ENCODE results near the gene OR5K2.

OR5K2 gene

DNA sequence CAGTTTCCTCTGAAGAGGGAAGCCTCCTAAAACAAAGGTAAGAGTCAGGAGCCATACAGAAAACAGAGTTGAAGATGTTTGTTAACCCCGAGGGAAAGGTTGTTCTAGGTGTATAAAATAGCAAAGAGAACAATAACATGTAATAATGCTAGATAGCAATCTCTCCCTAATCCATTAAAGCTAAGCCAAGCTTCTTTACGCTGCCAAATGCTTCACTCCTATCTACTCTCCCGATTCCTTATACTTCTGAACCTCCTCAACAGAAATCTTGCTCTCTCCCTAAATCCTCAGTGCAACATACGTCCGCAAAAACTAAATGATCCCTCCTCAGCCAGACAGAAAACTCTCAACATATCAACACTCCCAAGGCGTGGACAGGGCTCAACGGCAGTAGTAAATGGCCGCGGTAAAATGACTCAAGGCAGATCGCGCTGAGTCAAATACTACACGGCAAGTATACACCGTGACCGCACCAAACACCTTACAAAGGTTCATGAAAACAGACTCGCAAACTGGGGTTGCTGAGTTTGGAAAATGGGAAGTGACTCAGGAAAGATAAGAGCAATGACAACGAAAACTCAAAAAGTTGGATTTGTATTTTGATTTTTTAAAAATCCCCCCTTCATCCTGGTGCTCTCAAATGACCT is 24.5 kb downstream of the OR5K2 start:
- DNase-seq (ENCODE audit: low read depth) = no peak
- TF ChIP-seq, protein P1, sequence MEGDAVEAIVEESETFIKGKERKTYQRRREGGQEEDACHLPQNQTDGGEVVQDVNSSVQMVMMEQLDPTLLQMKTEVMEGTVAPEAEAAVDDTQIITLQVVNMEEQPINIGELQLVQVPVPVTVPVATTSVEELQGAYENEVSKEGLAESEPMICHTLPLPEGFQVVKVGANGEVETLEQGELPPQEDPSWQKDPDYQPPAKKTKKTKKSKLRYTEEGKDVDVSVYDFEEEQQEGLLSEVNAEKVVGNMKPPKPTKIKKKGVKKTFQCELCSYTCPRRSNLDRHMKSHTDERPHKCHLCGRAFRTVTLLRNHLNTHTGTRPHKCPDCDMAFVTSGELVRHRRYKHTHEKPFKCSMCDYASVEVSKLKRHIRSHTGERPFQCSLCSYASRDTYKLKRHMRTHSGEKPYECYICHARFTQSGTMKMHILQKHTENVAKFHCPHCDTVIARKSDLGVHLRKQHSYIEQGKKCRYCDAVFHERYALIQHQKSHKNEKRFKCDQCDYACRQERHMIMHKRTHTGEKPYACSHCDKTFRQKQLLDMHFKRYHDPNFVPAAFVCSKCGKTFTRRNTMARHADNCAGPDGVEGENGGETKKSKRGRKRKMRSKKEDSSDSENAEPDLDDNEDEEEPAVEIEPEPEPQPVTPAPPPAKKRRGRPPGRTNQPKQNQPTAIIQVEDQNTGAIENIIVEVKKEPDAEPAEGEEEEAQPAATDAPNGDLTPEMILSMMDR (conservative IDR thresholded peaks at IDR 0.05; ENCODE audit: low read depth, low read length) = no peak
- H3K4me3 ChIP-seq (ENCODE audit: low read length) = peak overlapping the region; percentile 68

DNA sequence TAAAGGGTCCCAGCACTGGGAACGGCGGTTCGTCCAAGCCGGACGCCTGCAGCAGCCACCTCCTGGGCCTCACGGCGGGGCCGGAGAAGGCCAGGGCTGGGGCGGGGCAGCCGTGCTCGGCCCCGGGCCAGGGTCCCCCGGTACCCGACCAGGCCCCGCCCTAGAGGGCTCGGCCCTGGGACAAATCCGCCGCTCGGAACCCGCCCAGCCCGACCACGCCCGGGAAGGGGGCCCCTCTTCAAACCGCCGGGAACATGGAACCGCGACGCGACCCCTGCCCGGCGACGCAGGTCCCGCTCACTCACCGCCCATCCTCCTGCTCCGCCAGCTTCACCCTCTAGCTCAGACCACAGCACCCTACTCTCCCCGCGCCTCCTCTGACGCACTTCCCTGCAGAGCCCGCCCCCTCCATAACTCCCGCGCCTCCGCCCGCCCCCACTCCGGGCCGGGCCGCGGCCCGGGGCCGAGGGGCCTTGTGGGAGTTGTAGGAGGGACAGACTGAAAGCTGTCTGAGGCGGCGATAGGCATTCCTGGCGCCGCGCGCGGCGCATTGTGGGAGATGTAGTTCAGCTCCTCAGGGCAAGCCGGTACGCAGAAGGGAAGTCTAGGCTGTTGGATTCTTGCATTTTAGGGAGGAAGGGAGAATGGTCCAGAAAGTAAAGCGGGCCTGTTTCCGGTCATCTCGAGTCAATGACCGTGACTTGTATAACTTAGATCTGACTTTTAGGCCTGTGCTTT is 25.2 kb downstream of the OR5K2 start, which contains the start of gene CLDND1:
TSS of gene CLDND1 (minus strand) at position 359 of the 738 bp plus-strand sequence. CDS start 1,478 bp downstream, outside the sequence.
- TF ChIP-seq, protein P1 (conservative IDR thresholded peaks at IDR 0.05; ENCODE audit: low read depth, low read length) = no peak
- H3K4me3 ChIP-seq (ENCODE audit: low read length) = peak within 1 kb of the TSS; percentile 68
- peak; percentile 88 for DNase-seq (ENCODE audit: low read depth)

DNA sequence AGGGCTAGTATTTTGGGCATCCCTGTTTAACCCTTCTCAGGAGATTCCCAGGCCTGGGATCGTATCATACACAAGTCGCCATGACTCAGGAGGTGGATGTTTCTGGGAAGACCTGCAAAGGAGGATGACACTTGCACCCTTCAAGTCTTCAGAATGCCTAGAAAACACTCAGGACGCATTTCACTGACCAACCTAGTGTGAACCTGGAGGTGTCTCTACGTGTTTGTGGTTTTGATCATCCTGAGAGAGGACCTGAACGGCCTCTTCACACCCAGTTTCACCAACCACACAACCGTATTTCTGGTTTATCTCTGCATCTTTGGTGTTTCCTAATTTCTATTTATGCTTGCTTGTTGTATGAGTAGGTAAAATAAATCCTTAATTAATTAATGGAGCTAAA is 28.0 kb downstream of the OR5K2 start:
- DNase-seq (ENCODE audit: low read depth) = no peak
- no peak overlapping the region for H3K4me3 ChIP-seq (ENCODE audit: low read length)
- TF ChIP-seq, protein P1 (conservative IDR thresholded peaks at IDR 0.05; ENCODE audit: low read depth, low read length) = no peak

DNA sequence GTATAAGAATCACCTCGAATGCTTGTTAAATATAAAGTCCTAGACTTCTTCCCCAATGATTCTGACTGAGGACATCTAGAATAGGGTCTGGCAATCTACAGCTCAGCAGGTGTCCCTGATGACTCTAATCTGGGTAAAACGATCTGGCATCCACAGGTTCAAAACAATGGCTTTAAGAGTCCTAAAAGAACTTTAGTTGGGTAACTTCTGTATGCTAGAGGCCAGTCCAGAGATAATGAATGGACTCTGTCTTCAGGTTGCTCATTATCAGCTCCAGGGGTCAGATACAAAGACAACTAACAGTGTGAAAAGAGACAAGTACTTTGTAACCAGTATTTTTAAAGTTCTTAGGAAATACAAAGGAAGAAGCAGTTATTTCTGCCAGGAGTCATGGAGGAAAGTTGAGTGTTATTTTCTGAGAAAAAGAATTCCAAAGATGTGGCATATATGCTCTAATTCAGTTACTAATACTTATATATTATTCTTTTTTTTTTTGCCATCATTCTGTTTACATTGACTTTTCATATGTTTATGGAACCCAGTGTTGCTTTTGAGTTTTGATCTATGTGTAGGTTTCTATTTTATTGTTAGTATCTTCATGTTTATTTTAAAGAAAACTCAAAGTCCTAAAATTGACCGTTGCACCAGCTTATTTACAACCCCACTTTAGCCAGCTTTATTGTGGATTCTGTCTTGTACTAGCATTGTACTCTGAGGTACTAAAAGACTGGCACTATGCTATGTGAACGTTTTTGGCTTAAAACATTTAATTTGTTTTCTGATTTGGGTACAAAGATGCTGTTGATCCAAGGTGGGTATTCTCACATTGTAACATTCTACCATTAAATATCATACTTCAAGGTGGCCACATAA is 31.2 kb downstream of the OR5K2 start:
- TF ChIP-seq, protein P1 (conservative IDR thresholded peaks at IDR 0.05; ENCODE audit: low read depth, low read length) = no peak
- no peak for DNase-seq (ENCODE audit: low read depth)

DNA sequence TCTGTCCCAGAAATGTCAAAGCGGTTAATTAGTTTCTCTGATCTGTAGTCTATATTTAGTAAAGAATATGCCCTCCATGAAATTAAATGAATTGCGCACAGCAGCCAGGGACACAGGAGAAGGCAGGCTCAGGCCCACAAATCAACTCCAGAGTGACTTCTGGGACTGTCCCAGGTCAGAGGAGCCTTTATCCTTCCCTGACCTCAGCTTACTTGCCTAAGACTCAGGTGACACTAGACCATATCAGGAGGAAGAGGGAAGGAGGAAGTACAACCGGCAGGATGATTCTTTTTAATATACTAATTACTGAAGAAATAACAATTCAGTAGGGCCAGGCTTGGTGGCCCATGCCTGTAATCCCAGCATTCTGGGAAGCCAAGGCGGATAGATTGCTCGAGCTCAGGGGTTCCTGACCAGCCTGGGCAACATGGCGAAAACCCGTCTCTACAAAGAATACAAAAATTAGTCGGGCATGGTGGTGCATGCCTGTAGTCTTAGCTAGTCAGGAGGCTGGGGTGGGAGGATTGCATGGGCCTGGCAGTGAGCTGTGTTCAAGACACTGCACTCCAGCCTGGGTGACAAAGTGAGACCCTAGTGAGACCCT is 32.5 kb downstream of the OR5K2 start:
- no peak for DNase-seq (ENCODE audit: low read depth)
- no peak overlapping the region for H3K4me3 ChIP-seq (ENCODE audit: low read length)
- TF ChIP-seq, protein P1 (conservative IDR thresholded peaks at IDR 0.05; ENCODE audit: low read depth, low read length) = no peak

More for the DNA sequence above, 31.2 kb downstream of the OR5K2 start:
- no peak overlapping the region for H3K4me3 ChIP-seq (ENCODE audit: low read length)

DNA sequence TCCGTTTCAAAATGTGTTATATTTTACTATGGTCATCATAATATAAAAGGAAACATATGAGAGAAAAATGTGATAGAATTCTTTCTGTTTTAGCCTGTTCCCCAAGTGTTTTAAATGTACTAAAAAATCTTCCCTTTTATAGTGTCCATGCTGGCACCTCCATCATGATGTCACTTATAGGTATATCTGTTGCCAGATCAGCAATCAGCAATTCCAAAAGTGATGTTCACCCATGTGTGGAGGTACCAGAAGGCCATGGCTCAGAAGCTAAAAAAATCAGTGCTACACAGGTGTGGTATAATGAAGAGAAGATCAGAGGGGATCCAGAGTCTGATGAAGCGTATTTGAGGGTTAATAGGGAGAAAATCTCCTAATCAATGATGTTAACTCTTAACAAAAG is 33.2 kb downstream of the OR5K2 start:
- DNase-seq (ENCODE audit: low read depth) = no peak
- H3K4me3 ChIP-seq (ENCODE audit: low read length) = no peak overlapping the region
- TF ChIP-seq, protein P1 (conservative IDR thresholded peaks at IDR 0.05; ENCODE audit: low read depth, low read length) = no peak
